CD8-positive, alpha-beta memory T cell (primary cell): ENCODE results near the gene CACTIN. TPM values are rescaled to one million over a fixed set of nuclear protein-coding genes. Genes with fewer than 3 reads are reported as not detected.
A peak's percentile ranks its signal among the peaks of the same experiment; 100 is the strongest.

Source experiments
- CTCF ChIA-PET: fragments of 350-600 bp; sonication (Branson Sonifier 250); formaldehyde crosslinking; loops from one replicate; lab custom pipeline; 2021; ENCODE audit warnings: antibody characterized with exemption; lab: Charles Lee
- POLR2A ChIA-PET: fragments of 350-600 bp; sonication (Branson Sonifier 250); formaldehyde crosslinking; loops from one replicate; lab custom pipeline; 2021; ENCODE audit warnings: antibody characterized with exemption; lab: Charles Lee
- DNase-seq, 5 donors: peaks; one replicate each; pipeline versions ENCODE4 v3.0.0 to v3.0.0-alpha.2; 2020 to 2022; ENCODE audit warnings: mixed read lengths in 1 of 5
- H3K27ac ChIP-seq: one replicate; pipeline ENCODE4 v1.7.0; 2013; ENCODE audit warnings: low read depth, mild to moderate bottlenecking, low read length, moderate library complexity
- H3K27me3 ChIP-seq: 2 replicates; pipeline ENCODE4 v1.7.0; 2013; ENCODE audit warnings: low read length, mild to moderate bottlenecking; ENCODE audit not compliant: insufficient read depth, poor library complexity, severe bottlenecking
- H3K36me3 ChIP-seq: 2 replicates; pipeline ENCODE4 v1.7.0; 2013; ENCODE audit warnings: mild to moderate bottlenecking, low read length, moderate library complexity; ENCODE audit not compliant: insufficient read depth
- H3K4me1 ChIP-seq: 2 replicates; pipeline ENCODE4 v1.7.0; 2013; ENCODE audit warnings: mild to moderate bottlenecking, low read length, moderate library complexity; ENCODE audit not compliant: insufficient read depth
- H3K4me3 ChIP-seq: 2 replicates; pipeline ENCODE4 v1.7.0; 2013; ENCODE audit warnings: mild to moderate bottlenecking, low read length
- H3K9me3 ChIP-seq: 2 replicates; pipeline ENCODE4 v1.7.0; 2013; ENCODE audit warnings: mild to moderate bottlenecking, low read length
- H3K27ac Mint-ChIP-seq, 8 donors: one replicate each; pipeline ENCODE4 v1.8.0; 2020 to 2021; ENCODE audit warnings: mixed read lengths in 8 of 8, mild to moderate bottlenecking in 6 of 8, inconsistent platforms in 3 of 8, moderate library complexity in 3 of 8
- H3K27me3 Mint-ChIP-seq, 2 donors: one replicate each; pipeline ENCODE4 v1.8.0; 2020 to 2021; ENCODE audit warnings: mixed read lengths in 2 of 2, mild to moderate bottlenecking in 1 of 2, moderate library complexity in 1 of 2
- H3K36me3 Mint-ChIP-seq, 3 donors: one replicate each; pipeline ENCODE4 v1.8.0; 2020 to 2021; ENCODE audit warnings: mixed read lengths in 3 of 3, inconsistent platforms in 1 of 3, mild to moderate bottlenecking in 1 of 3
- H3K4me1 Mint-ChIP-seq, 3 donors: one replicate each; pipeline ENCODE4 v1.8.0; 2020 to 2021; ENCODE audit warnings: mixed read lengths in 3 of 3, inconsistent platforms in 1 of 3, mild to moderate bottlenecking in 1 of 3
- H3K4me3 Mint-ChIP-seq, 7 donors: one replicate each; pipeline ENCODE4 v1.8.0; 2020 to 2021; ENCODE audit warnings: mixed read lengths in 7 of 7, mild to moderate bottlenecking in 6 of 7, moderate library complexity in 4 of 7, inconsistent platforms in 2 of 7
- H3K9me3 Mint-ChIP-seq, 5 donors: one replicate each; pipeline ENCODE4 v1.8.0; 2020 to 2022; ENCODE audit warnings: mixed read lengths in 5 of 5, mild to moderate bottlenecking in 3 of 5, moderate library complexity in 2 of 5, inconsistent platforms in 1 of 5
- polyA plus RNA-seq: library from polyadenylated mRNA; unstranded; fragments of 300-500 nt; fragmentation: Illumina TruSeq; gene quantifications from one replicate; pipeline ENCODE4 v1.2.3, GENCODE V29; 2021
- total RNA-seq, 2 experiments: library from RNA; stranded (reverse); gene quantifications; one replicate each; pipeline ENCODE4 v1.2.3, GENCODE V29; 2021

The CACTIN gene
- total and polyA plus RNA-seq, 3 experiments from 2014 or later: 16.8 to 39.5 (median 37.2) TPM

GRCh38 chr19:3659746-3660112 lies 33.1 kb upstream of the CACTIN start:
- no peak overlapping the region for H3K27ac Mint-ChIP-seq
- H3K9me3 ChIP-seq: no peaks in the 10 kb centered on the region
- no peaks in the 10 kb centered on the region for H3K4me1 ChIP-seq
- no peak for DNase-seq
- H3K4me3 ChIP-seq: no peak overlapping the region
- no peaks in the 10 kb centered on the region for H3K27me3 ChIP-seq
- H3K4me1 Mint-ChIP-seq: no peaks in the 10 kb centered on the region
- no peaks in the 10 kb centered on the region for H3K36me3 ChIP-seq
- CTCF ChIA-PET: no interaction called here
- POLR2A ChIA-PET: no interaction called here
- H3K4me3 Mint-ChIP-seq: no peak overlapping the region
- no peaks in the 10 kb centered on the region for H3K27me3 Mint-ChIP-seq
- no peaks in the 10 kb centered on the region for H3K9me3 Mint-ChIP-seq
- H3K27ac ChIP-seq: no peak overlapping the region
- H3K36me3 Mint-ChIP-seq: peaks cover 0 to 63% (median 7%) of the 10 kb centered on the region in 3 donors

DNA sequence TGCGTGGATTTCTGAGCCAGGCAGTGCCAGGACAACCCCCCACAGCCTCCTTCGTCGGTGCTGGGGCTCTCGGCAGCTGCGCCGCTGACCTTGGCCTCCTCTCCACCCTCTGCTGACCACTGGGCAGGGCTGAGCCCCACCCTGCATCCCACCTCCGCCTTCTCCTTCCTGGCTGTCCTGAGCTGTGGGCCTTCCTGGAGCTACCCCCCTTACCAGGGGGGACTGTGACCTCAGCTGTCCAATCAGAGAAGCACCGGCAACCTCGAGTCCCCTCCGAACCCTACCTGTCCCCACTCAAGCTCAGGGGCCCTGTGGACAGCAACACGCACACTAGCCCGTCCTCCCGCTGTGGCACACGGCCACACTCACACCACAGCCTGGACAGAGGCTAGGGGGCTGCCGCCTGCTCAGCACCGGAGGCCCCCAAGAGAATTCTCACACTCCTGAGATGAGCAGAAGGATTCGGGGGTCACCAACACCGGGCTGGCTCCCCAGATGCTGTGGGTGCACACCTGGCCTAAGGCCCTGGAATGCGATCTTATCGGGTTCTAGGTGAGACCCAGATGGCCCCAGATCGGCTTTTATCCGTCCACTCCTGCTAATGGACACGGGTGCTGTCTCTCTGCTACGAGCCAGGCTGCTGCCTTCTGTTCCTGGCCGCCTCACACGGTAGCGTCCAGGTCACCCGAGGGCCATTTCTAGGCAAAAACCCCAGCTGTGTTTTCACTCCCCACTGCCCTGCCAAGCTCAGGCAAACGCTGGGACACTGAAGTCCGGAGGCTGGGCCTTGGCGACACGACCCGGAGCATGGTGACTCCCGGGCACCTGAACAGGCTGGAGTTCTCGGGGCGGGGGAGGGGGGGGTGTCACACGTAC lies 32.5 kb upstream of the CACTIN start:
- CTCF ChIA-PET: no interaction called here
- no peaks in the 10 kb centered on the region for H3K27me3 ChIP-seq
- H3K36me3 ChIP-seq: no peaks in the 10 kb centered on the region
- H3K9me3 Mint-ChIP-seq: no peaks in the 10 kb centered on the region
- no peaks in the 10 kb centered on the region for H3K4me1 ChIP-seq
- no peaks in the 10 kb centered on the region for H3K4me1 Mint-ChIP-seq
- H3K4me3 ChIP-seq: no peak overlapping the region
- H3K27me3 Mint-ChIP-seq: no peaks in the 10 kb centered on the region
- peaks cover 0 to 62% (median 7%) of the 10 kb centered on the region in 3 donors for H3K36me3 Mint-ChIP-seq
- H3K4me3 Mint-ChIP-seq: no peak overlapping the region
- H3K27ac ChIP-seq: no peak overlapping the region
- peak overlapping the region in 2 of 8 donors; percentile 57 to 72 for H3K27ac Mint-ChIP-seq
- no peaks in the 10 kb centered on the region for H3K9me3 ChIP-seq
- POLR2A ChIA-PET: interaction anchor here (0.6 kb wide), 1 partner anchor 58 kb away, joined by 3 read pairs; no protein-coding TSS in a partner anchor
- no peak for DNase-seq

DNA sequence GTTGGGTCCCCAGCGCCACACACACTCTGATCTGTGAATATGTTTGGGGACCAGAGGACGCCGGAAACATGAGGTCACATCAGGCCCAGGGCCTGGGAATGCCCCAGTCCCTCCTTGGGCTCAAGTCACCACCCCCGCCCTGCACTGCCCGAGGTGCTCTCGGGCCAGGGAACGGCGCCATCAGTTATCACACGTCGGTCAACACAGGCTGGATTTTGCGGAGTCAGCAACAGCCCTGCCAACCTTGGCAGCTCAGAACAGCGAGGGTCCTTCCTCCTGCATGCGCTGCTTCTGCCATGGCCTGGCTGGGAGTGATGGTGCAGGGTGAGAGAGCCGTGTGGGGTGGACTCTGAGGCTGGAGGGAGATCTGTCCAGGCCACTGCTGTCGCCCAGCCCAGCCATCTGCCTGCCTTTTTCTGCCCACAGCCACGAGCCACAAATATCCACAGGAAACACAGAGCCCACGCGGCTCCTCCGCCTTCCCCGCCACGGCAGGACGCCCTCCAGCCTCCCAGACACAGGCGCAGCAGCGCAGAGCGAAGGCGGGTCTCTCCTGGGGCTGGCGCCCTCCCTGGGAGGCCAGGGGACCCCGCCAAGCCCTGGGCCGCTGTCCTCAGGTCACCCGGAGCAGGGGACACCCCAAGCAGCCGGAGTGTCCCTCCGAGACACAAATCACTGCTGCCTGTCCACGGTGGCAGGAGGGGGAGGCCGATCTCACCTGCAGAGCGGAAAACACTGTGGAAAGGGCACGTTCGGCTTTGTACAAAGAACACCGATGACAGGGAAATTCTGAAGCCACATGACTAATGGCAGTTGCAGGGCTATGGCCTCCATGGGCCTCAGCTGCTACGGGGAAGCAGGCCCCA lies 31.6 kb upstream of the CACTIN start:
- H3K4me1 Mint-ChIP-seq: no peaks in the 10 kb centered on the region
- Histone ChIP-seq H3K9me3 (no peaks in the 10 kb centered on the region), H3K27me3 (no peaks in the 10 kb centered on the region), H3K4me1 (no peaks in the 10 kb centered on the region), H3K36me3 (no peaks in the 10 kb centered on the region), H3K4me3 (no peak overlapping the region), H3K27ac (no peak overlapping the region)
- no peaks in the 10 kb centered on the region for H3K9me3 Mint-ChIP-seq
- H3K27me3 Mint-ChIP-seq: no peaks in the 10 kb centered on the region
- POLR2A ChIA-PET: interaction anchor here (0.6 kb wide), 1 partner anchor 59 kb away, joined by 3 read pairs; no protein-coding TSS in a partner anchor
- peaks cover 0 to 55% (median 7%) of the 10 kb centered on the region in 3 donors for H3K36me3 Mint-ChIP-seq
- H3K4me3 Mint-ChIP-seq: no peak overlapping the region
- CTCF ChIA-PET: no interaction called here
- no peak overlapping the region for H3K27ac Mint-ChIP-seq
- DNase-seq: no peak

GRCh38 chr19:3657395-3657769 lies 30.8 kb upstream of the CACTIN start:
- Histone ChIP-seq H3K27me3 (no peaks in the 10 kb centered on the region), H3K4me3 (no peak overlapping the region), H3K36me3 (no peaks in the 10 kb centered on the region), H3K9me3 (no peaks in the 10 kb centered on the region), H3K27ac (no peak overlapping the region), H3K4me1 (no peaks in the 10 kb centered on the region)
- ChIA-PET CTCF (interaction anchor here (0.9 to 1.5 kb wide), 2 partner anchors 8 to 49 kb away, joined by 3 read pairs; no protein-coding TSS in a partner anchor), POLR2A (no interaction called here)
- no peak for DNase-seq
- peak overlapping the region in 1 of 8 donors; percentile 88 for H3K27ac Mint-ChIP-seq
- H3K9me3 Mint-ChIP-seq: no peaks in the 10 kb centered on the region
- H3K4me1 Mint-ChIP-seq: no peaks in the 10 kb centered on the region
- peaks cover 0 to 54% (median 5%) of the 10 kb centered on the region in 3 donors for H3K36me3 Mint-ChIP-seq
- H3K4me3 Mint-ChIP-seq: no peak overlapping the region
- no peaks in the 10 kb centered on the region for H3K27me3 Mint-ChIP-seq

DNA sequence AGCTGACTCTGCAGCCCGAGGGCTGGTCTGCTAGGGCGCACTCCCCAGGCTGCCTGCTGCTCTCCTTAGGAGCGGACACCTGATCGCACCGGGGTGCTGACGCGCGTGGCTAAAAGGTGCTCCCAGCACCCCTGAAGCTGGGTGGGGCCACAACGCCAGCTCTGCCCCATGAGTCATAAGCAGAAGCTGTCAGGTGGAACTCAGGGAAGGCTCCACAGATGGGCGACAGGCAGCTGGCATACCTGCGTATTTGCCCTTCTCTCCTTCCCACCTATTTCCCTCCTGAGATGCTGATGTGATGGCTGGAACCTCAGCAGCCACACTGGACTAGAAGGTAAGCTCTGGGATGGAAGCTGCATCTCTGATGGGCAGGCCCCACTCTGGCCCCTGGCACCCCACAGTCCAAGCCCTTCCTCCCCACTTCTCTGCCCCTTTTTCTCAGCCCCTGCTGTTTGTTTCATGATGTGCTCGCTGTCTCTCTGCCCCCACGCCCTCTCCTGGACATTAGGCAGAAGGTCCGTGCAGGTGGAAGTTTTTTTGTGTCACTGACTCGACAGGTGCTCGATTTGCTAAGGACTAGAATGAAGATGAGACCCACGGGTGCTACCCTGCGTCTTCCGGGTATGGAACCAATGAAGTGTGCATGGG lies 30.3 kb upstream of the CACTIN start:
- no peaks in the 10 kb centered on the region for H3K27me3 ChIP-seq
- ChIA-PET POLR2A (no interaction called here), CTCF (interaction anchor here (0.9 to 1.5 kb wide), 2 partner anchors 9 to 50 kb away, joined by 3 read pairs; no protein-coding TSS in a partner anchor)
- no peaks in the 10 kb centered on the region for H3K27me3 Mint-ChIP-seq
- H3K4me1 ChIP-seq: no peaks in the 10 kb centered on the region
- H3K36me3 ChIP-seq: no peaks in the 10 kb centered on the region
- H3K36me3 Mint-ChIP-seq: peaks cover 0 to 56% (median 5%) of the 10 kb centered on the region in 3 donors
- no peaks in the 10 kb centered on the region for H3K9me3 Mint-ChIP-seq
- no peaks in the 10 kb centered on the region for H3K9me3 ChIP-seq
- DNase-seq: no peak
- H3K4me3 ChIP-seq: no peak overlapping the region
- no peak overlapping the region for H3K27ac ChIP-seq
- H3K27ac Mint-ChIP-seq: peak overlapping the region in 1 of 8 donors; percentile 89
- no peak overlapping the region for H3K4me3 Mint-ChIP-seq
- H3K4me1 Mint-ChIP-seq: no peaks in the 10 kb centered on the region

DNA sequence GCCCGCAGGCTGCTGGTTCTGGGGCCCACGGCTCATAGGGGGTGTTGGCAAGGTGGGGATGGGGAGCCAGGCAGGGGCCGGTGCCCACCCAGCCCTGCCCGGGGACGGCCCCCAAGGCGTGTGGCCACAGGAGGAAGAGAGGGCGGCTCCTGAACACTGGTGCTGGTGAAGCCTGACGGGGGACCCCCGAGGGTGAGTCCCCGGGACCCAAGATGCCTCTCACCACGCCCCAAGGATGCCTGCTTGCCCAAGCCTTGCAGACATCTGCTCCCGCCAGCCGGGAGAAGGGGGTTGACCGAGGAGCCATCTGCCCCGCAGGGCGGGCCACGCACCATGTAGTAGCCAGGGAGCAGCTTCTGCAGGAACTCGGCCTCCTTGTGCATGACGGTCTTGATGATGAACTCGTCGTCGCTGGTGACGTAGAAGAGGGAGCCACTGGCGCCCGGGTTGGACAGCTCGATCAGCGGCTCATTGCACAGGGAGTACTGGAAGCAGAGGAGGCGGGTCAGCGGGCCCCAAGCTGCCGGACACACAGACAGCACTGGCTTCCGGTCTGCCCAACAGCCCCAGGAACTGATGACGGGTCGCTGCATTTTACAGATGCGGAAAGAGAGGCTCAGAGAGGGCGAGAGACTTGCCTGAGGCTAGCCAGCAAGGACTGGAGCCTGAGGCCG lies 29.6 kb upstream of the CACTIN start:
- Histone ChIP-seq H3K9me3 (no peaks in the 10 kb centered on the region), H3K27me3 (no peaks in the 10 kb centered on the region), H3K36me3 (no peaks in the 10 kb centered on the region), H3K4me1 (no peaks in the 10 kb centered on the region), H3K4me3 (no peak overlapping the region), H3K27ac (no peak overlapping the region)
- H3K36me3 Mint-ChIP-seq: peaks cover 0 to 55% (median 5%) of the 10 kb centered on the region in 3 donors
- H3K4me3 Mint-ChIP-seq: no peak overlapping the region
- H3K9me3 Mint-ChIP-seq: no peaks in the 10 kb centered on the region
- no peaks in the 10 kb centered on the region for H3K4me1 Mint-ChIP-seq
- no peaks in the 10 kb centered on the region for H3K27me3 Mint-ChIP-seq
- DNase-seq: no peak
- H3K27ac Mint-ChIP-seq: no peak overlapping the region
- ChIA-PET CTCF (interaction anchor here (0.6 to 1.5 kb wide), 3 partner anchors 9 to 696 kb away, joined by 3 read pairs; no protein-coding TSS in a partner anchor), POLR2A (no interaction called here)

- H3K4me1 ChIP-seq: no peaks in the 10 kb centered on the region
- ChIA-PET POLR2A (no interaction called here), CTCF (interaction anchor here (0.6 to 1.5 kb wide), 2 partner anchors 10 to 695 kb away, joined by 3 read pairs; no protein-coding TSS in a partner anchor)
- Mint-ChIP-seq H3K9me3 (no peaks in the 10 kb centered on the region), H3K36me3 (peaks cover 0 to 54% (median 5%) of the 10 kb centered on the region in 3 donors), H3K27ac (no peak overlapping the region), H3K27me3 (no peaks in the 10 kb centered on the region), H3K4me3 (no peak overlapping the region), H3K4me1 (no peaks in the 10 kb centered on the region)
- no peaks in the 10 kb centered on the region for H3K9me3 ChIP-seq
- no peaks in the 10 kb centered on the region for H3K36me3 ChIP-seq
- DNase-seq: no peak
- no peaks in the 10 kb centered on the region for H3K27me3 ChIP-seq
- H3K4me3 ChIP-seq: no peak overlapping the region
- H3K27ac ChIP-seq: no peak overlapping the region
Observed at GRCh38 chr19:3655402-3656072, 28.9 kb upstream of the CACTIN start.
